NB4 (cell line): Measurements from ENCODE around the gene PON1.

ENCODE experiments used
- DNase-seq: peaks from one replicate; pipeline ENCODE4 v3.0.0; 2010; ENCODE audit warnings: low read depth
- H3K4me3 ChIP-seq: one replicate; pipeline ENCODE4 v1.5.1; 2011; ENCODE audit warnings: mild to moderate bottlenecking, low read depth, low read length, moderate library complexity
- MYC ChIP-seq: IDR thresholded peaks from 2 replicates; pipeline ENCODE4 v1.6.1; 2011; ENCODE audit warnings: low read depth, low read length
- POLR2A ChIP-seq: IDR thresholded peaks from 2 replicates; pipeline ENCODE4 v1.6.1; 2011; ENCODE audit warnings: mild to moderate bottlenecking; ENCODE audit not compliant: insufficient read length; ENCODE audit errors: extremely low read depth
- TF ChIP-seq, protein P1 (sequence below): IDR thresholded peaks from 2 replicates; pipeline ENCODE4 v1.6.1; 2011; ENCODE audit warnings: low read depth, low read length
- TF ChIP-seq, protein P2 (sequence below): IDR thresholded peaks from one replicate; pipeline ENCODE4 v1.5.1; 2012; ENCODE audit warnings: low read depth, low read length

The PON1 gene

DNA sequence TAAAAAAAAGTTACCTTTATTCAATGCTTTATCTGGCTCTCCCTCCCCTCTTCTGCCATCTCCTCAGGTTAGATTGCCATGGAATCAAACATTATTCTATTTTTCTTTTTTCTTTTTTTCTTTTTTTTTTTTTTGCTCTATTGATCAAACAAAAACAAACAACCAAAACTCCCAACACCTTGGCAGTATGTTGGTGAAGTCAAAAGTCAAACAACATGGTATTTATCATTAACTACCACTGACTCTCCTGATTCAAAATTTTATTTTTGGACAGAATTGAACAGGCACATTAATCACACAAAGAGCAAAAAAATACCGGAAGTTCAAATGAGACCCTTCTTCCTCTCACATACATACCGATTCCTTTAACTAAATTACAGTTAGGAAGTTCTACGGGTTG, 6.4 kb downstream of the PON1 start:
- TF ChIP-seq POLR2A (no peak), MYC (no peak)
- TF ChIP-seq, protein P1, sequence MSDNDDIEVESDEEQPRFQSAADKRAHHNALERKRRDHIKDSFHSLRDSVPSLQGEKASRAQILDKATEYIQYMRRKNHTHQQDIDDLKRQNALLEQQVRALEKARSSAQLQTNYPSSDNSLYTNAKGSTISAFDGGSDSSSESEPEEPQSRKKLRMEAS: no peak
- no peak for DNase-seq
- H3K4me3 ChIP-seq: no peak overlapping the region

DNA sequence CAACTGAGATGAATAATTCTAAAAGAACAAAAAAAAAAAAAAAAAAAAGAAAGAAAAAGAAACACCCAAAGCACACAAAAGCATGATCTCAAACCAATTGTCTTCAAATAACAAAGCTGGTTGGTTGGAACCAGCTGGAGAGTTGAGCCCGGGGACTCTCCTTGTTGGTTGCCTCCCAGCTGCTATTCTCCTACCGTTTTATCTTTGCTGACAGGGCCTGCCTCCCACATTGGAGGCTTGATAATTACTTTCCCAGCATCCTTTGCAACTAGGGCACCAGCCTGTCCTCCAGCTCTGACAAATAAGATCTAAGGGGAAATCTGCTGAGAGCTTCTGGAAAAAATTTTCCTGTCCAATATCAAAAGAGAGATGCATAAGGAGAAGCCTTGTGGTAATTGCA, 6.8 kb downstream of the PON1 start:
- TF ChIP-seq POLR2A (no peak), MYC (no peak)
- TF ChIP-seq, protein P2, sequence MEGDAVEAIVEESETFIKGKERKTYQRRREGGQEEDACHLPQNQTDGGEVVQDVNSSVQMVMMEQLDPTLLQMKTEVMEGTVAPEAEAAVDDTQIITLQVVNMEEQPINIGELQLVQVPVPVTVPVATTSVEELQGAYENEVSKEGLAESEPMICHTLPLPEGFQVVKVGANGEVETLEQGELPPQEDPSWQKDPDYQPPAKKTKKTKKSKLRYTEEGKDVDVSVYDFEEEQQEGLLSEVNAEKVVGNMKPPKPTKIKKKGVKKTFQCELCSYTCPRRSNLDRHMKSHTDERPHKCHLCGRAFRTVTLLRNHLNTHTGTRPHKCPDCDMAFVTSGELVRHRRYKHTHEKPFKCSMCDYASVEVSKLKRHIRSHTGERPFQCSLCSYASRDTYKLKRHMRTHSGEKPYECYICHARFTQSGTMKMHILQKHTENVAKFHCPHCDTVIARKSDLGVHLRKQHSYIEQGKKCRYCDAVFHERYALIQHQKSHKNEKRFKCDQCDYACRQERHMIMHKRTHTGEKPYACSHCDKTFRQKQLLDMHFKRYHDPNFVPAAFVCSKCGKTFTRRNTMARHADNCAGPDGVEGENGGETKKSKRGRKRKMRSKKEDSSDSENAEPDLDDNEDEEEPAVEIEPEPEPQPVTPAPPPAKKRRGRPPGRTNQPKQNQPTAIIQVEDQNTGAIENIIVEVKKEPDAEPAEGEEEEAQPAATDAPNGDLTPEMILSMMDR: no peak
- TF ChIP-seq, protein P1: no peak
- no peak for DNase-seq
- H3K4me3 ChIP-seq: no peak overlapping the region

DNA sequence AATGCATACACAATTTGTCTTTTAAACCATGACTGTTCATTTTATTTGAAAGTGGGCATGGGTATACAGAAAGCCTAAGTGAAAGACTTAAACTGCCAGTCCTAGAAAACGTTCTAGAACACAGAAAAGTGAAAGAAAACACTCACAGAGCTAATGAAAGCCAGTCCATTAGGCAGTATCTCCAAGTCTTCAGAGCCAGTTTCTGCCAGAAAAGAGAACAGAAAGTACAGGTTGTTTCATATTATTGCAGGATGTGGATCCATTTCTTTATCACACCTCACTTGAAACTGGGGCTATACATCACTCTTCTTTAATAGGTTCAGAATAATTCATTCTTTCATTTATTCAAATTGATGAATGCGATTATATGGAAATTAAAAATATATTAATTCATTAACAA, 7.7 kb downstream of the PON1 start:
- TF ChIP-seq POLR2A (no peak), MYC (no peak)
- TF ChIP-seq, protein P1: no peak
- TF ChIP-seq, protein P2: no peak
- no peak overlapping the region for H3K4me3 ChIP-seq
- DNase-seq: no peak

DNA sequence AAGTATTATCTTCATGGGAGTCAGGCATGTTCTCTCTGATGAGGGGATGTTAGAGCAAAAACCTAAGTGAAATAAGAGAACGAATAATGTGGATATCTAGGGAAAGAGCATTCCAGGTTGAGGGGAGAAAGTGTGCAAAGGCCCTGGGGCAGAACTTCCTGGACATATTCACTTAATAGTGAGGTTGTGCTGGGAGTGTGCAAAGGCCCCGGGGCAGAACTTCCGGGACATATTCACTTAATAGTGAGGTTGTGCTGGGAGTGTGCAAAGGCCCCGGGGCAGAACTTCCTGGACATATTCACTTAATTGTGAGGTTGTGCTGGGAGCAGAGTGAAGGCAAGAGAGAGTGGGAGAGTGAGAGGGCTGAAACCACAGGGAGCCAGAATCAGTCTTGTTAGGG, 11.8 kb downstream of the PON1 start:
- no peak for TF ChIP-seq MYC
- TF ChIP-seq POLR2A: no peak
- TF ChIP-seq, protein P1: no peak
- TF ChIP-seq, protein P2: no peak
- DNase-seq: no peak
- no peak overlapping the region for H3K4me3 ChIP-seq

DNA sequence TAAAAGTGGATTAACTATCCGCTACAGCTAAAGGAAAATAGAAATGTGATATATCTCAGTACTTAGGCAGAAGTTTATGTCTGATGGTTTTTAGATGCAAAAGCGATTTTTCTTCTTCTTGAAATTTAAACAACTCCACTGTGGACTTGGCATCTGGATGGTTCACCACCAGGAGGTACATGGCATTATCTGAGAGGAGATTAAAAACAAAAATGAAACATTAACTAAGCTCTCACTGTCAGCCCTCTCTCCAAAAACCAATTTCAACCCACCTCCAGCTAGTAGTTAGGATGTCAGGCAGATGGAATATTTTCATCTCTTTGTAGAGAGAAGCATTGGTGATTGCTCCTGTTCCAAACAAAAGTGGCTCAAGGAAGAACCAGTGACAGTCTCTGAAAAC, 12.9 kb downstream of the PON1 start:
- DNase-seq: no peak
- TF ChIP-seq, protein P1: no peak
- TF ChIP-seq, protein P2: no peak
- TF ChIP-seq POLR2A (no peak), MYC (no peak)
- no peak overlapping the region for H3K4me3 ChIP-seq

DNA sequence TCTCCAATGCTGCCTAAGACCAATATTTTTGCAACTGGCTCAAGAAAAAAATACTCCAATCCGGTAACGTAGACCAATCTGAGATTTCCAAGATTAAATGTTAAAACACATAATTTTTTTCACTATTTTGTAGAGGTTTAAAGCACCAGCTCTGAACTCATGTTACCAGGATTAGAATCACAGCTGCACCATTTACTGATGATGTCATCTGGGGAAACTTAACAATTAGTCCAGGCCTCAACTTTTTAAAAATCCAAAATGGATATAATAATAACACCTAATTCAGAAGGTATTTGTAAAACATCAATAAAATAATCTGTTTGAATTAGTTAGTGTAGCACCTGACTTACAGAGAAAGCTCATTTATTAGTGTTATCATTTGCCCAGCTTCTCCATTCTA, 14.4 kb downstream of the PON1 start:
- no peak for DNase-seq
- no peak for TF ChIP-seq MYC
- TF ChIP-seq, protein P1: no peak
- TF ChIP-seq, protein P2: no peak
- TF ChIP-seq POLR2A: no peak
- H3K4me3 ChIP-seq: no peak overlapping the region
